HG02642 (cell line): ENCODE results near the gene MTCL1.
A peak's percentile ranks its signal among the peaks of the same experiment; 100 is the strongest.

ENCODE experiments used
- ATAC-seq: cut with Tn5 transposase; IDR thresholded peaks from one replicate; pipeline ENCODE4 v1.9.1; 2021; ENCODE audit warnings: mild to moderate bottlenecking; ENCODE audit not compliant: unreplicated experiment, poor library complexity

MTCL1 gene

DNA sequence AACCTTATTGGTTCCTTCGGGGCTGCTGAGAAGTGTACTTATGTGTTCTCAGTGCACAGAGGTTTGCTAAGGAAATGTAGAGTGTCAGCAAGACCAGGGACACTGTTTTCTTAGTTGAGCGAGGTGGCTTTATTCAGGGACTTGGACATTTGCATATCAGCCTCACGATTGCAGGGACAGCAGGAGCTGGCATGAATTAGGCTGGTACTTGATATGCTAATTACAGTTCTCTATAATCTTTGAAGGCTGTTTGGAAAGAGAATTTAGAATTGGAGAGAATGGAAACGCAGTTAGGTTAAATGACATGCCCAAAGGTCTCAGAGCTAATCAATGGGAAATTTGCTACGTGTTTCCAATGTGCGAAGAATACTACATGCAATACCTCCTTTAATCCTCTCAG lies 18.7 kb upstream of the MTCL1 start:
- ATAC-seq = no peak

GRCh38 chr18:8688216-8688800 lies 17.0 kb upstream of the MTCL1 start:
- ATAC-seq = no peak

GRCh38 chr18:8688816-8689215 lies 16.5 kb upstream of the MTCL1 start:
- ATAC-seq = no peak

DNA sequence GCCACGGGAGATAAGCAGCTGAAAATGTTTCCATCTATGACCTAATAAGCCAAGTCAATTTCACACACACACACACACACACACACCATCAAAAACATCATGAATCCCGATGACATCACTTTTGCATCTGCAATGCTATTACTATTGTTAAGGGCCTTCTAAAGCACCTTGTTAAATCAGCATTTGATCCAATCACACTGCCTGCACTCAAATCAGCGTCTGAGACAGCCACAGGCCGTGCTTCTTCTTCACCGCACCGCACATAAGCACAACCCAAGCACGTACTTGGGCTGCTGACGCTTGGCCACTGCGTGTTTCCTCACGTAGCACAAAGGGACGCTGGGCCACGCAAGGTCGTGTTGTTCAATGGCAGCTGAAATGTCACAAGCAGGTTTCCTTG lies 15.8 kb upstream of the MTCL1 start:
- no peak for ATAC-seq

GRCh38 chr18:8694891-8695290 lies 10.5 kb upstream of the MTCL1 start:
- ATAC-seq = no peak

DNA sequence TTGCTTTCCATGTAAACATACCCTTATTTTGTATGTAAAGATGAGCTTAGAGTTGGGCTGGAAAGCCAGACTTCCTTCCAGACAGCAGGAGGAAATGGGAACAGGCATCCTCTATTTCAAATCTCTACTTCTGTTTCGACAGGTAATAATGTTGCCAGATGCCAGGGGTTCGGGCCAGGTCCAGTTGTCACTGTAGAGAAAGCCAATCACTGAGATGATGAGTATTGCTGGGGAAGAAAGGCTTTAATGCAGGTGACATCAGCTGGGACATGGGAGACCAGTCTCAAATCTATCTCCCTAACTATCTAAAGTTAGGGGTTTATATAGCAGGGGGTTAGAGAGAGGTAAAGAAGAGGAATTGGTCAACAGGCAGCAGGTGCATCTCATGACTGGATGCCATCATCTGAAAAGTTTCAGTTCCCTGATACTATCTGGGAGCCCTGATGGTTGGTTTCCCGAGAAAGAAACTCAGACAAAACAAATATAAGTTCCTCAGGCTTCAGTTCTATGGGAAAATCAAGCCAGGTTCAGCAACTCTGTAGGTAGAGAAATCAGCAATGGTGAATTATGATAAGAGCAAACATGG lies 9.3 kb upstream of the MTCL1 start:
- ATAC-seq = peak; percentile 63

GRCh38 chr18:8696749-8697211 lies 8.6 kb upstream of the MTCL1 start:
- peak; percentile 75 for ATAC-seq

- no peak for ATAC-seq
Measured at GRCh38 chr18:8699126-8699525, 6.2 kb upstream of the MTCL1 start.

GRCh38 chr18:8699948-8700347 lies 5.4 kb upstream of the MTCL1 start:
- no peak for ATAC-seq

DNA sequence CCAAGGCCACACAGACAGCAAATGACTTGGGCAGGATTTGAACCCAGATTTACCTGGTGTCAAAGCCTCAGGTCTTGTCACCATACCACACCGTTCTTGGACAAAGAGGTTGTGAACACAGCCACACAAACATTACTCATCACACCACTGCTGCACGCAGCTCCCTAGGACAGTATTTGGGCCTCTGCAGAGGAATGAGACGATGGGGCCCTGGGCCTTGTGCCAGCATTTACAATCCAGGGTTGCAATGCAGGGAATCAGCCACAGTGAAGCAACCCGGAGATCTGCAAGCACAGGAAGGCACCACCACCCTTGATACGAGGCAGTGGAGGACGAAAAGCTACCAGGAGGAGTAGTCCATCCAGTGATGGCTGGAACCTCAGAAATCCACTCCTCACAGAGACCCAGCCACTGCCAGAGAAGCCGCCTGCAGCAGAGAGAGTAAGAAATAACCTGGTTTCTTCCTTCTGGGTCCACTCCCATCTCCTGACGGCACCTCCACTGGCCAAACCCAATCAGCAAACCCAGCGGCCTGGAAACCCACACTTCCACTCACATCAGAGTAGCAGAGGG lies 3.7 kb upstream of the MTCL1 start:
- ATAC-seq = no peak

DNA sequence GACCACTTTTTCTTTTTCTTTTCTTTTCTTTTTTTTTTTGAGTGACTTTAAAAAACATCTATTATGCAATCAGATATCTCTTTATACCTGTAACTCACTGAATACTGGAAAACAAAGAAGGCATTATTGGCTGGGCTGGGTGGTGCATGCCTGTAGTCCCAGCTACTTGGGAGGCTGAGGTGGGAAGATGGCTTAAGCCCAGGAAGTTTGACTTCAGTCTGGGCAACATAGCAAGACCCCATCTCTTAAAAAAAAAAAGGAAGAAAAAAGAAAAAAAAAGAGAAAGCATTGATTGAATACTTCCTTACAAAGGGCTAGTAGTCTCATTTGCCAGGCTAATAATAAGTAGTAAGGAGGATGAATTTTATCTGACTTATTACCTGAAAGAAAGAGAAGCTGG lies 2.7 kb upstream of the MTCL1 start:
- no peak for ATAC-seq

DNA sequence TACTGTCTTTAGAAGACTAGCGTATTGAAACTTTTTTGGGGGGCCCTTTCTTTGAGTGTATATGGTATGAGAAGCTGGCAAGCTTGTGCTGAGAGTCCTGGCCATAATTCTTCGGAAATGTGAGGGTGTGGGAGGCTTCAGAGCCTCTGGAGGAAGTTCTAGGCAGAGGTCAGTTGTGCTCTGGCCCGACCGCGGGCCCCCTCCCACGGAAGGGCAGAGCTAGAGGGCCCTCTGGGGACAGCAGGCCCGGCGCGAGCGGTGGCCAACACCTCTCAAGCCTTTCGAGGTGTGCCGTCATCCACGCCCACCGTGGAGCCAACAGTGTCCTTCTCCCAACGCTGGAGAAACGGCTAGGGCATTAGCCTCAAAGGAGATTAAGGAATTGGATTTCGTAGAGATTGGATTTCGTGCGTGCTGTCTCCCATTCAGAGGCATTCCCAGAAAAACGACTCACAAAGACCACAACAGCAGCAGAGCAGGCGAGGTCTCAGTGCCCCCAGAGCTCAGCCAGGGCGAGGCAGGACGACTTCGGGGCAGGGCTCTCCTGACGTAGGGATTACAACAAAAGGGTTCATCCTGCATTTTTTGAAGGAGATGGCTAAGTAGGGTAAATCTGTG lies 2.2 kb upstream of the MTCL1 start:
- ATAC-seq = no peak

DNA sequence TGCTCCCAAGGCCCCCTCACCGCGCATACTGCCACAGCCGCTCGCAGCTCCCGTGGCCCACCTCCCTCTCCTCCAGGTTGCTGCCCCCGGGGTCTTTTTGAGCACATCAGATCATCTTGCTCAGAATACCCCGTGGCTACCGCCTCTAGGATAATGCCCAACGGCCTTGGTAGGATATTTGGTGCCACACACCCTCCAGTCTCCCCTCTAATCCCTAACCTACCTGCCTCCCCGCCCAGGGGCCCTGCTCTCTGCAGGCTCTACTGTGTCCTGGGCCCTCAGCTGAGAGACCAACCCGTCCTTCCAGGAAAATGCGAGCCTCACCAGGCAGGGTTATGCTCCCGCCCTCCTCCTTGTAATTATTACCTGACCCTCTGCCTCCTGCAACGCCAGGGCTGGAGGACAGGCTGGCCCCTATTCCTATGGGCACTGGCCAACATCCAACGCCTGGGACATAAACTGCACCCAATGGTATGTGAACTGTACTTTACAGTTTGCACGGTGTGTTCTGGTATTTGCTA lies 1.5 kb upstream of the MTCL1 start:
- ATAC-seq = no peak

DNA sequence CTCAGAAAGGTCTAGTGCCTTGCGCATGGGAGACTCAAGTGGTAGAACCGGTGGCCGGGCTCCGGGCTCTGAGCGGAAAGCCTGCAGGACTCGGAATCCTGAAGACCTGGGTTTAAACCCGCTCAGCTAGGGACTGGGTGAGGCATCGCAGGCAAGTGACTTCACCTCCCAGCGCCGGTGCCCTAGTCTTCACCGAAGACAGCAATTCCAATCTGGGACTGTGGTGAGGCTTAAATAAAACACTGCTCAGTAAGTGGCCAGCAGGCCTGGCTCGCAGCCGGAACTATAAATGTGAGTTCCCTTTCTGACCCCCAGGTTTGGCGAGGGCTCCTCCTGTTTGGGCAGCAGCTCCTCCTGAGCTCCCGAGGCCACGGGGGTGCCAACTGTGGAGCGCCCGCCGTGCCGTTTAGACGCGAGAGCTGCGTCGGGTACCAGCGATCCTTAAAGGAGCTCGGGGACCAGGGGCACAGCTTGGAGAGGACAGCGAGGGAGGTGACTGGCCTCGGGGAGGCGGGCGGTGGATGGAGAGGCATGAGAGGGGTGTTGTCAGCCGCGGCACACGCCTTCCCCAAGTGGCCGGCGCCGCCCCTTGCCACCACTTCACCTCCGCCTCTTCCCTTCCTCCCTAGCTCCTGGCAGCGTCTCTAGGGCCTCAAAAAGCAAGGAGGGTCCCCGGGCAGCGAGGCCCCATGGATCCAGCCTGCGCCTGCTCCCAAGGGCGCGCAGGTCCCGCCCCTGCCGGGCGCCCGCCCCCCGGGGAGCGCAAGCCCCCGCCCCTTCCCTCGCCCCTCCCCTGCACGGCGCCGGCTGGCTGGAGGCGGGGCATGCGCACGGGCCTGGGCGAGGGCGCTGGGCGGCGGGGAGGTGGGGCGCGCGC lies 757 bp upstream of the MTCL1 start:
- ATAC-seq = peak; percentile 90

DNA sequence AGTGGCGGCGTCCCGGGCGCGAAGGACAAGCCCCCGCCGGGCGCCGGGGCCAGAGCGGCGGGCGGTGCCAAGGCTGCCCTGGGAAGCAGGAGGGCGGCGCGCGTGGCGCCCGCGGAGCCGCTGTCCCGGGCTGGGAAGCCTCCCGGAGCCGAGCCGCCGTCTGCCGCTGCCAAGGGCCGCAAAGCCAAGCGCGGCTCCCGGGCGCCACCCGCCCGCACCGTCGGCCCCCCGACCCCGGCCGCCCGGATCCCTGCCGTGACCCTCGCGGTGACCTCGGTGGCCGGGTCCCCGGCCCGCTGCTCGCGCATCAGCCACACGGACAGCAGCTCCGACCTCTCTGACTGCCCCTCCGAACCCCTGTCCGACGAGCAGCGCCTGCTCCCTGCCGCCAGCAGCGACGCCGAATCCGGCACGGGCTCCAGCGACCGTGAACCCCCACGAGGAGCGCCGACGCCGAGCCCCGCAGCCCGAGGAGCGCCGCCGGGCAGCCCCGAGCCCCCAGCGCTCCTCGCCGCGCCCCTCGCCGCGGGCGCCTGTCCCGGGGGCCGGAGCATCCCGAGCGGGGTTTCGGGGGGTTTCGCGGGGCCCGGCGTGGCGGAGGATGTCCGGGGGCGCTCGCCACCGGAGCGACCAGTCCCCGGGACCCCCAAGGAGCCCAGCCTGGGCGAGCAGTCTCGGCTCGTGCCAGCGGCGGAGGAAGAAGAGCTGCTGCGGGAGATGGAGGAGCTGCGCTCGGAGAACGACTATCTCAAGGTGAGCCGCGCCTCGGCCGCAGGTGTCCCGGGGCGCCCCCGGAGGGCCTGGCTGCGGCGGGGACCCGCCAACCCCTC lies 820 bp downstream of the MTCL1 start:
- peak; percentile 2 for ATAC-seq

GRCh38 chr18:8706791-8707555 lies 1.6 kb downstream of the MTCL1 start:
- ATAC-seq = no peak

DNA sequence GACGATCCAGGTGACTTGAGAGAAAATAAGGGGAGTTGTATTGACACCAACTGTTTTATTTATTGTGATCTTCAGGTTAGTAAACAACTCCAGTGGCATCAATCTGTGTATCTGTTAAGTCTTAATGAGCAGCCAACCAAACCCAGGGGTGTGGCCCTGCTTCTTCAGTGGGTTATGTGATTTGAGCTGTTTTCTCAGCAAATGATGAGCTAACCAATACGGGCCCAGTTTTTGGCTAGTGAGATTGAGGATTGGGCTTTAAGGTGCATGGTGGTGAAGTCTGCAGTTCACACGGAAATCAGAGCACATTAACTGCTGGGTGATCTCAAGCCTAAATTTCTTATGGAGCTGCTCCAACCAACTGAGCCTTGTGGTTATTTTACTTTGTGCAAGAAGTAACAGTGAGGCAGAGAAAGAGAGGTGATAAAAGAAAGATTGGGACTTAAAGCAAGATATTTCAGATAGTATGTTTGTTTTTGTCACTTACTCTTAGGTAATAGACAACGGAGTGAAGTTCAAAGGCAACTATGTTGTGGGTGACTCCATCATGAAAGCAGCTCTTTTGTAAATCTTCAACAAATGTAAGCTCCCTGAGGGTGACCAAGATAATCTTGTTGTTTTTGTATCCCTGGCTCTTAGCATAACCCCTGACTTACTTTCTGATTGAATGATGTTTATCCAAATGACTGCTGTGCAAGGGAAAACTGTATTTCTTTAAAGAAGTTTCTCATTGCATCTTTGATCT lies 2.4 kb downstream of the MTCL1 start:
- no peak for ATAC-seq

DNA sequence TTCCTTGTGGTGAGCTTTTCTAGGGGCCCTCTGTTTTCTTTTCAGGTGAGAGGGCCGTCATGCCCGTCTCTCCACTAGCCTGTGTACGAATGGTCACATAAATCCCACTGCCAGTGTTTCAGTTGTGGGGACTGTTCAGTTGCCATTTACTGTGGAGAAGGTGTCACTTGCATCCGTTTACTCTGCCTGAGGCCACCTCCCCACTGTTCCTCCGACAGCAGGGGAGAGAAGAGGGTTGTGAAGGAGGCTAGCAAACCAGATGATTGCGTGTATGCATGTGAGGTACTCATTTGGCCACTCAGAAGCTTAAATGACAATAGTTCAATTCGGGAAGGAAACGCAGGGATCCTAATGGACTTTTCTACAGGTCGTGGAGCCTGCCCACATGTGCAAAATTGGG lies 3.3 kb downstream of the MTCL1 start:
- ATAC-seq = no peak
